Keratinocyte (primary cell): ENCODE data around the gene PRLR. TPM values are rescaled to one million over a fixed set of nuclear protein-coding genes. Genes with fewer than 3 reads are reported as not detected.

Experiments
- DNase-seq: peaks from one replicate; pipeline ENCODE4 v3.0.0-alpha.2; 2011; ENCODE audit warnings: low read depth, missing footprints, low spot score
- FAIRE-seq: peaks from 2 replicates; lab custom pipeline; 2011; peaks lifted over from hg19 to GRCh38; lab: Jason Lieb, UNC
- H2AFZ ChIP-seq: 2 replicates; pipeline ENCODE4 v1.6.0; 2012; ENCODE audit warnings: low read length, control low read depth, inconsistent platforms; ENCODE audit not compliant: control insufficient read depth
- H3K27ac ChIP-seq: 2 replicates; pipeline ENCODE4 v1.5.1; 2011; ENCODE audit warnings: low read length; ENCODE audit not compliant: control insufficient read depth, insufficient read depth
- H3K27me3 ChIP-seq: 3 replicates; pipeline ENCODE4 v1.6.0; 2011; ENCODE audit warnings: low read length; ENCODE audit not compliant: control insufficient read depth, insufficient read depth; ENCODE audit errors: extremely low read depth
- H3K36me3 ChIP-seq, 2 experiments: 2 replicates in 1 of 2; 3 replicates in 1 of 2; pipeline ENCODE4 v1.5.1; 2011; ENCODE audit warnings: low read length in 2 of 2, mild to moderate bottlenecking in 1 of 2; ENCODE audit not compliant: control insufficient read depth in 2 of 2, insufficient read depth in 2 of 2; ENCODE audit errors: extremely low read depth in 1 of 2
- H3K4me1 ChIP-seq: 3 replicates; pipeline ENCODE4 v1.5.1; 2011; ENCODE audit warnings: low read length; ENCODE audit not compliant: control insufficient read depth, insufficient read depth; ENCODE audit errors: extremely low read depth
- H3K4me2 ChIP-seq: 3 replicates; pipeline ENCODE4 v1.6.0; 2011; ENCODE audit warnings: low read depth, low read length; ENCODE audit not compliant: control insufficient read depth, insufficient read depth; ENCODE audit errors: extremely low read depth
- H3K4me3 ChIP-seq, 3 experiments: fragments of 200-600 bp in 1 of 3; sonication (generic) in 1 of 3; 2 replicates in 2 of 3; 3 replicates in 1 of 3; pipeline ENCODE4 v1.5.1; 2011 to 2016; ENCODE audit warnings: low read length in 3 of 3, mild to moderate bottlenecking in 3 of 3, control low read depth in 2 of 3, inconsistent platforms in 1 of 3, low read depth in 1 of 3, mixed read lengths in 1 of 3, mixed run types in 1 of 3, moderate library complexity in 1 of 3; ENCODE audit not compliant: control insufficient read depth in 2 of 3, insufficient read depth in 2 of 3; ENCODE audit errors: extremely low read depth in 1 of 3
- H3K79me2 ChIP-seq: 2 replicates; pipeline ENCODE4 v1.6.0; 2012; ENCODE audit warnings: low read length; ENCODE audit not compliant: control insufficient read depth, insufficient read depth
- H3K9ac ChIP-seq: 3 replicates; pipeline ENCODE4 v1.6.0; 2011; ENCODE audit warnings: low read length; ENCODE audit not compliant: control insufficient read depth, insufficient read depth; ENCODE audit errors: extremely low read depth
- H3K9me1 ChIP-seq: 3 replicates; pipeline ENCODE4 v1.6.0; 2011; ENCODE audit warnings: low read length; ENCODE audit not compliant: control insufficient read depth, insufficient read depth; ENCODE audit errors: extremely low read depth
- H3K9me3 ChIP-seq: 2 replicates; pipeline ENCODE4 v1.5.1; 2012; ENCODE audit warnings: low read depth, low read length; ENCODE audit not compliant: control insufficient read depth
- H4K20me1 ChIP-seq: 3 replicates; pipeline ENCODE4 v1.6.0; 2011; ENCODE audit warnings: low read length; ENCODE audit not compliant: control insufficient read depth, insufficient read depth; ENCODE audit errors: extremely low read depth
- EZH2 ChIP-seq: IDR thresholded peaks from one replicate; pipeline ENCODE4 v1.6.1; 2012; ENCODE audit warnings: inconsistent platforms, mild to moderate bottlenecking, low read length, moderate library complexity
- dilution Hi-C: fragments of 300-500 bp; cut with MboI; formaldehyde crosslinking; loops from one replicate; pipeline ENCODE4 v1.7.0; 2020; ENCODE audit warnings: low sequenced_read_pairs; ENCODE audit not compliant: extremely low pct_ligation_motif_present
- polyA plus RNA-seq, 5 experiments: library from polyadenylated mRNA; depleted of rRNA in 3 of 5; stranded (reverse) in 3 of 5; stranded (forward) in 1 of 5; unstranded in 1 of 5; fragments of >200 nt; gene quantifications; 1 replicate in 1 of 5; 2 replicates in 3 of 5; 3 replicates in 1 of 5; pipeline versions ENCODE4 v1.2.1 to v1.2.3, GENCODE V29; 2011 to 2012; ENCODE audit warnings: missing spikeins in 2 of 5, low read depth in 1 of 5, low replicate concordance in 1 of 5
- TF ChIP-seq, protein P1 (sequence below), 3 experiments: IDR thresholded peaks in 1 of 3; conservative IDR thresholded peaks in 1 of 3; optimal IDR thresholded peaks in 1 of 3; 2 replicates in 2 of 3; 3 replicates in 1 of 3; pipeline versions ENCODE3 to v1.5.1; 2011; ENCODE audit warnings: low read length in 3 of 3, mild to moderate bottlenecking in 3 of 3, moderate library complexity in 2 of 3, control low read depth in 1 of 3, inconsistent platforms in 1 of 3; ENCODE audit not compliant: insufficient read depth in 2 of 3; ENCODE audit errors: extremely low read depth in 1 of 3

Gene PRLR
- polyA plus RNA-seq, 1 donor (not counting 4 experiments of a cell fraction or from before 2014, with no cell fraction given): 0.04 TPM

DNA sequence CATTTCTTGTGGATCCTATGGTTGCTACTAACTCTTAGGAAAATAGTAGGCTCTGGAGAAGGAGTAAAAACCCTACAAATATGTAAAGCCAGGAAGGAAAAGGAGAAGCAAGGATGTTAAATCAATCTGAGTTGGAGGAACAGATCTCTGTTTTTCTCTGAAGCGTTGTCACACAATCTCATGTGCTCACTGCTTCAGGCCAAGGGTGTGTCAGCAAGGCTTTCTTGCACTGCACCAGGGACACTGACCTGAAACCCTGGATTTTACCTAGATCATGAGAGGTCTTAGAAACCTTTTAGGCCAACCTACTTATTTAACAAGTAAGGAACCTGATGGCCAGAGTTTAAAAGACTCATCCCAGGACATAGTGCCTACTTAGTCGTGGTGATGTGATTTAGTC is 170.1 kb downstream of the PRLR start:
- Histone ChIP-seq H3K9me1 (no peaks in the 10 kb centered on the region), H3K27ac (no peak overlapping the region), H3K4me3 (no peak overlapping the region), H3K4me2 (no peak overlapping the region), H3K27me3 (no peaks in the 10 kb centered on the region), H3K4me1 (no peaks in the 10 kb centered on the region), H2AFZ (no peak overlapping the region), H4K20me1 (no peaks in the 10 kb centered on the region), H3K9me3 (no peaks in the 10 kb centered on the region), H3K36me3 (no peaks in the 10 kb centered on the region), H3K9ac (no peak overlapping the region), H3K79me2 (no peaks in the 10 kb centered on the region)
- DNase-seq (no peak), FAIRE-seq (no peak)
- TF ChIP-seq, protein P1, sequence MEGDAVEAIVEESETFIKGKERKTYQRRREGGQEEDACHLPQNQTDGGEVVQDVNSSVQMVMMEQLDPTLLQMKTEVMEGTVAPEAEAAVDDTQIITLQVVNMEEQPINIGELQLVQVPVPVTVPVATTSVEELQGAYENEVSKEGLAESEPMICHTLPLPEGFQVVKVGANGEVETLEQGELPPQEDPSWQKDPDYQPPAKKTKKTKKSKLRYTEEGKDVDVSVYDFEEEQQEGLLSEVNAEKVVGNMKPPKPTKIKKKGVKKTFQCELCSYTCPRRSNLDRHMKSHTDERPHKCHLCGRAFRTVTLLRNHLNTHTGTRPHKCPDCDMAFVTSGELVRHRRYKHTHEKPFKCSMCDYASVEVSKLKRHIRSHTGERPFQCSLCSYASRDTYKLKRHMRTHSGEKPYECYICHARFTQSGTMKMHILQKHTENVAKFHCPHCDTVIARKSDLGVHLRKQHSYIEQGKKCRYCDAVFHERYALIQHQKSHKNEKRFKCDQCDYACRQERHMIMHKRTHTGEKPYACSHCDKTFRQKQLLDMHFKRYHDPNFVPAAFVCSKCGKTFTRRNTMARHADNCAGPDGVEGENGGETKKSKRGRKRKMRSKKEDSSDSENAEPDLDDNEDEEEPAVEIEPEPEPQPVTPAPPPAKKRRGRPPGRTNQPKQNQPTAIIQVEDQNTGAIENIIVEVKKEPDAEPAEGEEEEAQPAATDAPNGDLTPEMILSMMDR (optimal IDR thresholded peaks at IDR 0.05 in 1 of 3, IDR thresholded peaks at IDR 0.05 in 1 of 3, conservative IDR thresholded peaks at IDR 0.05 in 1 of 3; ENCODE audit: extremely low read depth in 1 of 3, insufficient read depth in 2 of 3, low read length in 3 of 3): no peak
- no peak for TF ChIP-seq EZH2
- dilution Hi-C loops: no loop called here

DNA sequence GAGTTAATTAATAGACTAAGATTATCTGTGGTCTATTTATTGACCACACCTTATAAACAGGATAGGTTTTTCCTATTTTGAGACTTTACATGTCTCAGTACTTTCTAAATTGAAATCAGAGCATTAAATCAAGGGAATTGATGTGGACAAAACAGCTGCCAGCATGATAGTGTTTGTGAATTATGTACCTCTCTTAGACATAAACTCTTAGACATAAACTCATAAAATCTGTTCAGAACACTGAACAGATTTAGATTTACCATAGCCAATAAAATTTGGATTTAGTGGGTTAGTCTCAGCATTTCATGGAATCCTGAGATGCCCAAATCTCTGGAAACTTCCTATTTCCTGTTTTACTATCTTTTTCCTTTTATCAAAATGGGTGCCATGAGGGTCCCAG is 171.0 kb downstream of the PRLR start:
- H4K20me1 ChIP-seq: no peaks in the 10 kb centered on the region
- no peaks in the 10 kb centered on the region for H3K27me3 ChIP-seq
- no peaks in the 10 kb centered on the region for H3K79me2 ChIP-seq
- H3K27ac ChIP-seq: no peak overlapping the region
- no peaks in the 10 kb centered on the region for H3K9me1 ChIP-seq
- DNase-seq: no peak
- H3K36me3 ChIP-seq: no peaks in the 10 kb centered on the region
- no peak for FAIRE-seq
- no peak overlapping the region for H3K9ac ChIP-seq
- dilution Hi-C loops: no loop called here
- TF ChIP-seq EZH2: no peak
- no peaks in the 10 kb centered on the region for H3K4me1 ChIP-seq
- no peaks in the 10 kb centered on the region for H3K9me3 ChIP-seq
- H3K4me2 ChIP-seq: no peak overlapping the region
- no peak overlapping the region for H2AFZ ChIP-seq
- no peak overlapping the region for H3K4me3 ChIP-seq

DNA sequence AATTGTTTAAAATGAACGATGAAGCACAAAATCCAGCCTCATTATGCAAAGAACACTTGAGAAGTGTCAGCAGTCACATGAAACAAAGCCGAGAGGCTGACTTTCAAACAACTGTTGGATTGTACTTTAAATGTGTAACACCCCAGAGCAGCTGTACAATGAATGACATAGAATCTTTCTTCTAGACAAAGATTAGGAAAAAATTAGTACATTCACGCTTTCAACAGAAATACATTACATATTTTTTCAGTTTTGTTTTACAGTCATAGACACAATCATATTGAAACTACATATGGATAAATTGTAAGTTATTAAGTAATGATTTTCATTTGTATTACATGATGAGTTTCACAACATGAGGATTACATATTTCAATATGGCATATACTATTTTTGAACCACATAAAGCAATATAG is 171.9 kb downstream of the PRLR start:
- Histone ChIP-seq H3K4me1 (no peaks in the 10 kb centered on the region), H2AFZ (no peak overlapping the region), H3K27ac (no peak overlapping the region), H3K9ac (no peak overlapping the region), H3K4me2 (no peak overlapping the region), H3K36me3 (no peaks in the 10 kb centered on the region), H3K9me3 (no peaks in the 10 kb centered on the region), H3K27me3 (no peaks in the 10 kb centered on the region), H3K4me3 (no peak overlapping the region), H3K9me1 (no peaks in the 10 kb centered on the region), H3K79me2 (no peaks in the 10 kb centered on the region), H4K20me1 (no peaks in the 10 kb centered on the region)
- TF ChIP-seq EZH2: no peak
- TF ChIP-seq, protein P1 (optimal IDR thresholded peaks at IDR 0.05 in 1 of 3, IDR thresholded peaks at IDR 0.05 in 1 of 3, conservative IDR thresholded peaks at IDR 0.05 in 1 of 3; ENCODE audit: extremely low read depth in 1 of 3, insufficient read depth in 2 of 3, low read length in 3 of 3): no peak
- FAIRE-seq (no peak), DNase-seq (no peak)
- dilution Hi-C loops: no loop called here
